GM20000 (cell line): Measurements from ENCODE around the gene ALOX5AP.

Experiments
- DNase-seq: peaks from one replicate; pipeline ENCODE4 v3.0.0; 2012; ENCODE audit warnings: low spot score
- TF ChIP-seq, protein P1 (sequence below): IDR thresholded peaks from 2 replicates; pipeline ENCODE4 v1.5.1; 2012; ENCODE audit warnings: mild to moderate bottlenecking, control low read depth; ENCODE audit errors: extremely low read depth, missing control alignments

The ALOX5AP gene

GRCh38 chr13:30724778-30725177 is 10.6 kb upstream of the ALOX5AP start:
- TF ChIP-seq, protein P1, sequence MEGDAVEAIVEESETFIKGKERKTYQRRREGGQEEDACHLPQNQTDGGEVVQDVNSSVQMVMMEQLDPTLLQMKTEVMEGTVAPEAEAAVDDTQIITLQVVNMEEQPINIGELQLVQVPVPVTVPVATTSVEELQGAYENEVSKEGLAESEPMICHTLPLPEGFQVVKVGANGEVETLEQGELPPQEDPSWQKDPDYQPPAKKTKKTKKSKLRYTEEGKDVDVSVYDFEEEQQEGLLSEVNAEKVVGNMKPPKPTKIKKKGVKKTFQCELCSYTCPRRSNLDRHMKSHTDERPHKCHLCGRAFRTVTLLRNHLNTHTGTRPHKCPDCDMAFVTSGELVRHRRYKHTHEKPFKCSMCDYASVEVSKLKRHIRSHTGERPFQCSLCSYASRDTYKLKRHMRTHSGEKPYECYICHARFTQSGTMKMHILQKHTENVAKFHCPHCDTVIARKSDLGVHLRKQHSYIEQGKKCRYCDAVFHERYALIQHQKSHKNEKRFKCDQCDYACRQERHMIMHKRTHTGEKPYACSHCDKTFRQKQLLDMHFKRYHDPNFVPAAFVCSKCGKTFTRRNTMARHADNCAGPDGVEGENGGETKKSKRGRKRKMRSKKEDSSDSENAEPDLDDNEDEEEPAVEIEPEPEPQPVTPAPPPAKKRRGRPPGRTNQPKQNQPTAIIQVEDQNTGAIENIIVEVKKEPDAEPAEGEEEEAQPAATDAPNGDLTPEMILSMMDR = no peak
- DNase-seq = no peak

DNA sequence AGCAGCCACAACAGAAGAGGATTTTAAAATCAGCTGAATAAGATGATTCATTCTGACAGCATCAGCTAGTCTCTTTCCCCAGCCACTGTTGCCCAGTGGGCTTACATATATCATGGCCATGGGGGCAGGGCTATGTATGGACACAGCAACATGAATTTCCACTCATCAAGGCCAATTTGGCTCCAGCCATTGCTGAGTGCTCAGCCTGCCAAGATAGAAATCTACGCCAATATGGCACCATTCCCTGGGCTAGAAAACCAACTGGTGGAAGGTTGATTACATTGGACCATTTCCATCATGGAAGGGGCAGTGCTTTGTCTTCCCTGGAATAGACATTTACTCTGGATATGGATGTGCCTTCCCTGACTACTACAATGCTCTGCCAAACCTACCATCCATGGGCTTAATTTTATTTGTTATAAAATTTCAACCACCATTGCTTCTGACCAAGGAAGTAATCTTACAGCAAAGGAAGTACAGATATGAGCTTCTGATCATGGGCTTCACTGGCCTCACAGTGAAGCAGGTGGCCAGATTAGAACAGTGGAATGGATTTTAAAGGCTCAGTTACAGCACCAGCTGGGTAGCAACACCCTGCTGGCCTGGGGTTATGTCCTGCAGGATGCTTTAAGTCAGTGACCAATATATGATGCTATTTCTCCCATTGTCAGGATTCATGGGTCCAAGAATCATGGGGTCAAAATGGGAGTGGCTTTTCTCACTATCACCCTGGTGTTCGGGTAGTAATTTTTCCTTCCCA is 9.8 kb upstream of the ALOX5AP start:
- TF ChIP-seq, protein P1 = no peak
- DNase-seq = no peak

- TF ChIP-seq, protein P1 = no peak
- no peak for DNase-seq
Measured at GRCh38 chr13:30726192-30726591, 9.2 kb upstream of the ALOX5AP start.

DNA sequence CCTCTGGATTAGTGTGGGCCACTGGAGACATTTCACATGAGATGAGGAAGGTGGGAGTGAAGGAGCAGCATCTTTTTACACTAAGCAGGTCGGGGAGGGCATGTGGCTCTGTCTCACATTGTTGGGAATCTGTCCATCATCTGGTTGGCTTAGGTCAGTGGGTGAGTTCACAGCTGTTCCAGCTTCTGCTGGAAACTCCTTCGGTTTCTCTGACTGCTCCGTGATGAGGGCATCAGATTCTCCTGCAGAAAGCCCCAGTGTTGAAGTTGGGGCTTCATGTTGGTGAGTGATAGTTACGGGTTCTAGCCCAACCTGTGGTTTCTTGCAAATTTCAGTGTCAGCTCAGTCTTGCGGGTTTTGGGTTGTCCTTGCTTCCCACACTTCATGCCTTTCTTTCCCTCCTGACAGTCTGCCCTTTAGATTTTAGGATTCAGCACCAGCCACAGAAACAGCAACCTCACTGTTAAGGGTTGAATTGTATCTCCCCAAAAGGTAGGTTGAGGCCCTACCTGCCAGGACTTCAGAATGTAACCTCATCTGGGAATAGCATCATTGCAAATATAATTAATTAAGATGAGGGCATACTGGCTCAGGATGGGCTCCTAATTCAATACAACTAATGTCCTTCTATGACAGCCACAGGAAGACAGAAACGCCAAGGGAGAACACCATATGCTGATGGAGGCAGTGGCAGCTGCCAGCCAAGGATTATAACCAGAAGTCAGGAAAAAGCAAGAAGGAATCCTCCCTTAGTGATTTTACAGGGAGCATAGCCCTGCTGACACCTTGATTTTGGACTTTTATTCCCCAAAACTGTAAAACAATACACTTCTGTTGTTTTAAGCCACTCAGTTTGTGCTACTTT is 7.6 kb upstream of the ALOX5AP start:
- DNase-seq = no peak
- TF ChIP-seq, protein P1 = no peak

DNA sequence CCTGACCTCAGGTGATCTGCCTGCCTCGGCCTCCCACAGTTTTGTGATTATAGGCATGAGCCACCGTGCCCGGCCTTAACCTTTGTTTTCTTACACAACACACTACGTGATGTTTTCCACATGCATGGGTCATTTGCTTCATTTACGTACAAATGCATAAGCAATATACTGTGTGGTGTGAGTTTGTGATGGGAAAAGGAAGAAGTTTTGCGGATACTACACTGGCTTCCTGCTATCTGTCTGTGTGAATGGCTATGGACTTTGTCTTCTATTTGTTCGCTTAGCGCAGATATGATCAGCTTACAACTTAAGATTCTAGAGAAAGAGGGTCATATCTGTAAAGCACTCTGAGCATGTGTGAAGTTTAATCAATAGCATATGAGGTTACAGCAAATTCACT is 5.5 kb upstream of the ALOX5AP start:
- no peak for DNase-seq
- TF ChIP-seq, protein P1 = no peak

- TF ChIP-seq, protein P1 = no peak
- no peak for DNase-seq
Measured at GRCh38 chr13:30730526-30730925, 4.8 kb upstream of the ALOX5AP start.
